SK-N-SH (cell line): Measurements from ENCODE around the gene STRADA. TPM values are rescaled to one million over a fixed set of nuclear protein-coding genes. Genes with fewer than 3 reads are reported as not detected.

ENCODE experiments used
- CTCF ChIA-PET: fragments of 300-600, 350-600 bp; formaldehyde crosslinking; extraction: SDS; loops from one replicate; lab custom pipeline; 2021; lab: Yijun Ruan, JAX
- POLR2A ChIA-PET: fragments of 350-600 bp; sonication (Branson Sonifier 250); formaldehyde crosslinking; extraction: SDS; loops from one replicate; lab custom pipeline; 2020; ENCODE audit warnings: antibody characterized with exemption, inconsistent platforms; lab: Yijun Ruan, JAX
- DNase-seq: peaks from one replicate; pipeline ENCODE4 v3.0.0; 2012
- H2AFZ ChIP-seq: fragments of 200-600 bp; sonication (generic); 2 replicates; pipeline ENCODE4 v1.8.1; 2016; ENCODE audit warnings: antibody characterized with exemption, mild to moderate bottlenecking, low read depth
- H3F3A ChIP-seq: fragments of 200-600 bp; sonication (generic); replicated peaks from 2 replicates; pipeline ENCODE3; 2016; ENCODE audit warnings: antibody characterized with exemption, mild to moderate bottlenecking; ENCODE audit not compliant: insufficient read depth
- H3K27ac ChIP-seq, 2 experiments: fragments of 200-500 bp in 1 of 2; fragments of 200-600 bp in 1 of 2; sonication (Bioruptor generic) in 1 of 2; sonication (generic), shearing (Covaris generic) in 1 of 2; 2 replicates each; pipeline versions ENCODE4 v1.5.1 to v1.6.1; 2014 to 2016; ENCODE audit warnings: low read depth in 2 of 2, inconsistent platforms in 1 of 2, low read length in 1 of 2, mild to moderate bottlenecking in 1 of 2, mixed read lengths in 1 of 2
- H3K27me3 ChIP-seq: fragments of 200-600 bp; sonication (generic), shearing (Covaris generic); 2 replicates; pipeline ENCODE4 v1.6.1; 2016; ENCODE audit warnings: mixed run types; ENCODE audit not compliant: insufficient read depth
- H3K36me3 ChIP-seq, 2 experiments: fragments of 200-500 bp in 1 of 2; fragments of 200-600 bp in 1 of 2; sonication (Bioruptor generic) in 1 of 2; sonication (generic) in 1 of 2; replicated peaks in 1 of 2; 2 replicates each; pipeline versions ENCODE3 to v1.5.1; 2014 to 2016; ENCODE audit warnings: low read length in 1 of 2, mild to moderate bottlenecking in 1 of 2; ENCODE audit not compliant: insufficient read depth in 2 of 2, control insufficient read depth in 1 of 2
- H3K4me1 ChIP-seq, 2 experiments: fragments of 200-500 bp in 1 of 2; fragments of 200-600 bp in 1 of 2; sonication (Bioruptor generic) in 1 of 2; sonication (generic), shearing (Covaris generic) in 1 of 2; 2 replicates each; pipeline versions ENCODE4 v1.5.1 to v1.6.1; 2014 to 2016; ENCODE audit warnings: low read depth in 1 of 2, low read length in 1 of 2, mixed run types in 1 of 2; ENCODE audit not compliant: insufficient read depth in 2 of 2, control insufficient read depth in 1 of 2
- H3K4me2 ChIP-seq: fragments of 200-600 bp; sonication (generic), shearing (Covaris generic); 2 replicates; pipeline ENCODE4 v1.6.1; 2017; ENCODE audit warnings: mixed run types
- H3K4me3 ChIP-seq, 2 experiments: fragments of 200-500 bp in 1 of 2; fragments of 200-600 bp in 1 of 2; sonication (Bioruptor generic) in 1 of 2; sonication (generic), shearing (Covaris generic) in 1 of 2; 2 replicates each; pipeline versions ENCODE4 v1.5.1 to v1.8.1; 2014 to 2016; ENCODE audit warnings: low read depth in 2 of 2, inconsistent platforms in 1 of 2, low read length in 1 of 2, mild to moderate bottlenecking in 1 of 2, mixed read lengths in 1 of 2, moderate library complexity in 1 of 2
- H3K79me2 ChIP-seq: fragments of 200-600 bp; sonication (generic); 2 replicates; pipeline ENCODE4 v1.8.1; 2017; ENCODE audit warnings: mild to moderate bottlenecking; ENCODE audit not compliant: insufficient read depth
- H3K9ac ChIP-seq: fragments of 200-600 bp; sonication (generic); 2 replicates; pipeline ENCODE4 v1.6.1; 2017; ENCODE audit warnings: mixed run types
- H3K9me2 ChIP-seq: fragments of 200-600 bp; sonication (generic); 2 replicates; pipeline ENCODE4 v1.6.1; 2017; ENCODE audit warnings: mixed run types
- H3K9me3 ChIP-seq: fragments of 200-600 bp; sonication (generic); 2 replicates; pipeline ENCODE4 v1.6.1; 2017; ENCODE audit warnings: mixed run types, mild to moderate bottlenecking, moderate library complexity
- H4K20me1 ChIP-seq: fragments of 200-600 bp; sonication (generic); 2 replicates; pipeline ENCODE4 v1.6.1; 2017; ENCODE audit warnings: mild to moderate bottlenecking, mixed run types; ENCODE audit not compliant: insufficient read depth
- CHD2 ChIP-seq: fragments of 150-350 bp; IDR thresholded peaks from 2 replicates; pipeline ENCODE4 v1.6.1; 2018; ENCODE audit warnings: low read length; ENCODE audit not compliant: partially characterized antibody
- ELF1 ChIP-seq: IDR thresholded peaks from 2 replicates; pipeline ENCODE4 v1.4.0; 2012
- EZH2phosphoT487 ChIP-seq: fragments of 200-600 bp; sonication (generic); IDR thresholded peaks from 2 replicates; pipeline ENCODE4 v1.6.1; 2017; ENCODE audit warnings: low read depth, mixed run types, mild to moderate bottlenecking, antibody characterized with exemption, moderate library complexity, borderline replicate concordance
- FOSL2 ChIP-seq: IDR thresholded peaks from 2 replicates; pipeline ENCODE4 v1.4.0; 2012; ENCODE audit warnings: low read depth, mild to moderate bottlenecking, moderate library complexity, borderline replicate concordance
- FOXJ3 ChIP-seq: sonication (generic); formaldehyde crosslinking; IDR thresholded peaks from 2 replicates; pipeline ENCODE4 v1.5.1; 2020; ENCODE audit warnings: mild to moderate bottlenecking, missing genetic modification reagents
- FOXM1 ChIP-seq: IDR thresholded peaks from 2 replicates; pipeline ENCODE4 v1.4.0; 2012; ENCODE audit warnings: low read depth, mild to moderate bottlenecking
- GABPA ChIP-seq: IDR thresholded peaks from 2 replicates; pipeline ENCODE4 v1.4.0; 2012; ENCODE audit warnings: low read depth, mild to moderate bottlenecking
- MEF2A ChIP-seq: IDR thresholded peaks from 2 replicates; pipeline ENCODE4 v1.4.0; 2012; ENCODE audit warnings: low read depth, borderline replicate concordance
- NRF1 ChIP-seq: IDR thresholded peaks from 2 replicates; pipeline ENCODE4 v1.6.1; 2012; ENCODE audit warnings: low read depth, mild to moderate bottlenecking, low read length
- RCOR1 ChIP-seq: fragments of 150-350 bp; IDR thresholded peaks from 2 replicates; pipeline ENCODE4 v1.6.1; 2017; ENCODE audit warnings: antibody characterized with exemption, low read length
- SIN3A ChIP-seq: IDR thresholded peaks from 2 replicates; pipeline ENCODE4 v1.6.1; 2012; ENCODE audit warnings: low read depth, mild to moderate bottlenecking, low read length, moderate library complexity, borderline replicate concordance
- TAF1 ChIP-seq: IDR thresholded peaks from 2 replicates; pipeline ENCODE4 v1.6.1; 2012; ENCODE audit warnings: low read depth, mild to moderate bottlenecking, low read length, moderate library complexity, borderline replicate concordance
- TCF12 ChIP-seq: IDR thresholded peaks from 2 replicates; pipeline ENCODE4 v1.4.0; 2012
- TEAD4 ChIP-seq: IDR thresholded peaks from 2 replicates; pipeline ENCODE4 v1.4.0; 2012; ENCODE audit warnings: mild to moderate bottlenecking, borderline replicate concordance; ENCODE audit not compliant: insufficient read depth
- USF1 ChIP-seq: IDR thresholded peaks from 2 replicates; pipeline ENCODE4 v1.4.0; 2012; ENCODE audit warnings: low read depth, borderline replicate concordance
- YY1 ChIP-seq: IDR thresholded peaks from 2 replicates; pipeline ENCODE4 v1.4.0; 2012; ENCODE audit warnings: low read depth, mild to moderate bottlenecking
- WGBS: methylation state at CpG from one replicate; pipeline ENCODE4 v1.1.6; 2017; ENCODE audit warnings: low lambda C conversion rate; 5-methylcytosine and 5-hydroxymethylcytosine counted together
- polyA plus RNA-seq, 3 experiments: library from polyadenylated mRNA; depleted of rRNA; stranded (reverse); fragments of >200 nt; gene quantifications; 2 replicates each; pipeline ENCODE4 v1.2.3, GENCODE V29; 2012
- TF ChIP-seq, protein P1 (sequence below): IDR thresholded peaks from 2 replicates; pipeline ENCODE4 v1.4.0; 2012; ENCODE audit warnings: low read depth, borderline replicate concordance
- TF ChIP-seq, protein P2 (sequence below): fragments of 200-600 bp; sonication (generic); IDR thresholded peaks from 2 replicates; pipeline ENCODE4 v1.6.1; 2017; ENCODE audit warnings: antibody characterized with exemption, mild to moderate bottlenecking, moderate library complexity

Gene STRADA
- polyA plus RNA-seq, 1 of the 3 experiments (the other 2 are of a cell fraction): 37.3 TPM

- Histone ChIP-seq H3K36me3 (peaks cover 21 to 39% of the 10 kb centered on the region in 2 experiments), H3K4me3 (no peak overlapping the region), H3K27me3 (no peaks in the 10 kb centered on the region), H3K4me1 (no peaks in the 10 kb centered on the region), H3K9ac (no peak overlapping the region), H3K79me2 (no peaks in the 10 kb centered on the region), H2AFZ (no peak overlapping the region), H3K27ac (no peak overlapping the region), H3K4me2 (no peak overlapping the region), H3K9me2 (no peaks in the 10 kb centered on the region), H4K20me1 (no peaks in the 10 kb centered on the region), H3F3A (no peaks in the 10 kb centered on the region), H3K9me3 (no peaks in the 10 kb centered on the region)
- ChIA-PET CTCF (interaction anchor here (1.1 to 3.8 kb wide), 6 partner anchors 11 to 240 kb away, joined by 3 to 13 read pairs (median 4); no protein-coding TSS in a partner anchor), POLR2A (interaction anchor here (1.2 to 3.0 kb wide), 2 partner anchors 10 to 29 kb away, joined by 3 to 11 read pairs; no protein-coding TSS in a partner anchor)
- 100% methylated on average over 5 of the region's 5 CpGs for WGBS
- TF ChIP-seq CHD2 (no peak), FOXJ3 (CRISPR knock-in tag) (no peak), YY1 (no peak), FOSL2 (no peak), TCF12 (no peak), NRF1 (no peak), FOXM1 (no peak), USF1 (no peak), TAF1 (no peak), SIN3A (no peak), ELF1 (no peak), GABPA (no peak), TEAD4 (no peak), MEF2A (no peak), EZH2phosphoT487 (no peak), RCOR1 (no peak)
- TF ChIP-seq, protein P1, sequence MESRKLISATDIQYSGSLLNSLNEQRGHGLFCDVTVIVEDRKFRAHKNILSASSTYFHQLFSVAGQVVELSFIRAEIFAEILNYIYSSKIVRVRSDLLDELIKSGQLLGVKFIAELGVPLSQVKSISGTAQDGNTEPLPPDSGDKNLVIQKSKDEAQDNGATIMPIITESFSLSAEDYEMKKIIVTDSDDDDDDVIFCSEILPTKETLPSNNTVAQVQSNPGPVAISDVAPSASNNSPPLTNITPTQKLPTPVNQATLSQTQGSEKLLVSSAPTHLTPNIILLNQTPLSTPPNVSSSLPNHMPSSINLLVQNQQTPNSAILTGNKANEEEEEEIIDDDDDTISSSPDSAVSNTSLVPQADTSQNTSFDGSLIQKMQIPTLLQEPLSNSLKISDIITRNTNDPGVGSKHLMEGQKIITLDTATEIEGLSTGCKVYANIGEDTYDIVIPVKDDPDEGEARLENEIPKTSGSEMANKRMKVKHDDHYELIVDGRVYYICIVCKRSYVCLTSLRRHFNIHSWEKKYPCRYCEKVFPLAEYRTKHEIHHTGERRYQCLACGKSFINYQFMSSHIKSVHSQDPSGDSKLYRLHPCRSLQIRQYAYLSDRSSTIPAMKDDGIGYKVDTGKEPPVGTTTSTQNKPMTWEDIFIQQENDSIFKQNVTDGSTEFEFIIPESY: no peak
- TF ChIP-seq, protein P2, sequence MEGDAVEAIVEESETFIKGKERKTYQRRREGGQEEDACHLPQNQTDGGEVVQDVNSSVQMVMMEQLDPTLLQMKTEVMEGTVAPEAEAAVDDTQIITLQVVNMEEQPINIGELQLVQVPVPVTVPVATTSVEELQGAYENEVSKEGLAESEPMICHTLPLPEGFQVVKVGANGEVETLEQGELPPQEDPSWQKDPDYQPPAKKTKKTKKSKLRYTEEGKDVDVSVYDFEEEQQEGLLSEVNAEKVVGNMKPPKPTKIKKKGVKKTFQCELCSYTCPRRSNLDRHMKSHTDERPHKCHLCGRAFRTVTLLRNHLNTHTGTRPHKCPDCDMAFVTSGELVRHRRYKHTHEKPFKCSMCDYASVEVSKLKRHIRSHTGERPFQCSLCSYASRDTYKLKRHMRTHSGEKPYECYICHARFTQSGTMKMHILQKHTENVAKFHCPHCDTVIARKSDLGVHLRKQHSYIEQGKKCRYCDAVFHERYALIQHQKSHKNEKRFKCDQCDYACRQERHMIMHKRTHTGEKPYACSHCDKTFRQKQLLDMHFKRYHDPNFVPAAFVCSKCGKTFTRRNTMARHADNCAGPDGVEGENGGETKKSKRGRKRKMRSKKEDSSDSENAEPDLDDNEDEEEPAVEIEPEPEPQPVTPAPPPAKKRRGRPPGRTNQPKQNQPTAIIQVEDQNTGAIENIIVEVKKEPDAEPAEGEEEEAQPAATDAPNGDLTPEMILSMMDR: no peak
- DNase-seq: no peak
These were observed 75.9 kb downstream of the STRADA start for GRCh38 chr17:63665527-63666214.
